Stimulated activated naive CD4-positive, alpha-beta T cell treated with Interleukin-2 at 50 U/mL for 16 hours (primary cell): ENCODE results near the gene RIC3.
"Not testable (repeated sequence)": the region's sequence is repeated elsewhere in the genome, so short reads cannot be mapped to it uniquely, and the experiment has no call there.

Experiments
- DNase-seq: peaks from one replicate; lab custom pipeline; 2025; lab: John Stamatoyannopoulos, UW

RIC3 gene

DNA sequence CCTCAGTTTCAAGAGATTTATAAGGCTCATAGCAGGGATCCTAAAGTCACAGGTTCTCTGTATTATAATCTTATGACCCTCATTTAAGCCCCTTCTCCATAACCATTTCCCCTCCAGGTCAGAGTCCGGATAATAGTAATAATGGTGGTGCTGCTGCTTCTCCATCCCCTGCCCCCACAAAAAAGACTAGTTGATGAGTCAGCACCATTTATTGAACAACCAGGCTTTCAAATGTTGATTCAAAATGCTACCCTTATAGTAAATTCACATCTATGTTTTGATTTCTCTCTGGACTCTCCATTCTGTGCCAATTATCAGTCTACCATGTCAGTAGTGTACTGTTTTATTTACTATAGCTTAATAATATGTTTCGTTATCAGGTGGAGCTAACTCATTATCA is 17.6 kb upstream of the RIC3 start:
- no peak for DNase-seq

DNA sequence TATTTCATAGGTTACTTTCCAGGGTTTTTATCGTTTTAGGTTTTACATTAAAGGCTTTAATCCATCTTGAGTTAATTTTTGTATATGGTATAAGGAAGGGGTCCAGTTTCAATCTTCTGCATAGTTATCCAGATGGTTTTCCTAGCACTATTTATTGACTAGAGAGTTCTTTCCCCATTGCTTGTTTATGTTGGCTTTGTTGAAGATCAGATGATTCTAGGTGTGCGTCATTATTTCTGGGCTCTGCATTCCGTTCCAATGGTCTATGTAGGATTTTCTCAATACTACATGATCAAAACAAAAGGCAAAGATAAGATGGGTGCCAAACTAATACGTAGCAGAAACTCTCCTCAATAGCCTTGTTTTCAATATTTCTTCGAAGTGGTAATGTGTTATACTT is 14.3 kb upstream of the RIC3 start:
- DNase-seq: no peak

DNA sequence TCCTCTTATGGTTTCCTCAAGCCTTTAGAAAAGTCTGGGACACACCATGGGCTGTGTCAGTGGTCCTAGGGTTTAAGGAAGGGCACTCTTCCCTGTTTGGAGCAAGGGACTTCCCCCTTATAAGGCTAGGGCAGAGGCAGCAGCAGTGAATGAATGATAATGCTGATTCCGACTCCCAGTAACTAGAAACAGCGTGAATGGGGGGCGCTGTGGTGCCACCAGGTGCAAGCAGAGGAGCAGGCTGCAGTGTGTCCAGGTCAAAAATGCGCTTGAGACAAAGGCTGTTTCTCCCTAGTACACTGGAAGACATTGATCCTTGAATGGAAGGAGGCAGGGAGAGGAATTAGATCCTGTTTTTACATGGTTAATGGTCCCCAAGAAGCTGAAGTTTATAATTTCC is 11.6 kb upstream of the RIC3 start:
- no peak for DNase-seq

DNA sequence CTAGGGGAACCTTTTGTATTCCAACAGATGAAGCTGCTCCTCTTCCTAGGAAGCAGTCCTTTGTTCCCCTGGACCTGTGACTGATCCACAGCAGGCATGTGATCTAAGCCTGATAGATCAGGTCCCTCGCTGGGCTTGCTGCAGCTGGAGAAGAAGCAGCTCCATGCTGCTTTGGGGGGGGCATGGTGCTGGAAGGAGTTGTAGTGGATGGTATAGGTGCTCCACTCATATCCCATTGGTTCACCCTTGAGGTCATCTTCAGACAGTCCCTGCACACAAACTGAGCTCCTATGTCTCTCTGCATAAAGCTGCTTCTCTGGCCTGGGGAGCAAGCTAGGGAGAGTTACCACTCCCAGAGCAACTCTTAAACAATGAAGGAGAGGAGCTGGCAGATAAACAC is 9.5 kb upstream of the RIC3 start:
- DNase-seq: no peak

DNA sequence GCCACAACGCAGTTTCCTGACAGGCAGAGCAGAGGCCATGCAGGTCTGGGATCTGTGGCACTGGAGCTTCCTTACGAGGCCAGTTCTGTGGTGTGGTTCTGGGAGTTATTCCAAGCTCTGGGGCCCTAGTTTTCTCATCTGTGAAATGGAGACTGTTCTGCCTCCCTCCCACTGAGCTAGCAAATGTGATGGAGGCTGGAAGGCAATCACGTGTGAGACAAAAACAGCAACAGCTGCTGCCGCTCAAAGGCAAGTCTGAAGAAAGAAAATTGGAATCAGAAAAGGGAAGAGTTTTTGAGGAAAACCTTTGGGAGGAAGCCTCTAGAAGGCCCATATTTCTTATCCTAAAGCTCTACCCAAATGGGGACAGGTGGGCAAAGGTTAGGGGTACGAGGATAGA is 8.3 kb upstream of the RIC3 start:
- DNase-seq: no peak

DNA sequence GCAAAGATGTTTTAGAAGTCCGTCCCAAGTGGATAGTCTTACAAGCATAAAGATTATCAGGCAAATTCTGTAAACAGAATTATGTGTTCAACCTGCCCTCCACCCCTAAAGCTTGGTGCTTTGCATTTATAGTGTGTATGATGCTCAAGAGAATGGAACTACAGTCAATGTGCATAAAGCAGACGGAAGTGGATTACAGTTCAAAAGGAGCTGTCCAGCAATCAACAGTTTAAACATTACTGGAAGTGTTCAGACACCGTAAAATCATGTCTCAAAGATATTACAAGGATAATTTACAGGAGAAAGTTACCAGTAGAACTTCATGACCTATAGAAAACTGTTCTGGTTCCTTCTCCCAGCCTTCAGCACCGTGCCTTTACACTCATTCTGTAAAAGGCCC is 1.0 kb downstream of the RIC3 start:
- DNase-seq: no peak

DNA sequence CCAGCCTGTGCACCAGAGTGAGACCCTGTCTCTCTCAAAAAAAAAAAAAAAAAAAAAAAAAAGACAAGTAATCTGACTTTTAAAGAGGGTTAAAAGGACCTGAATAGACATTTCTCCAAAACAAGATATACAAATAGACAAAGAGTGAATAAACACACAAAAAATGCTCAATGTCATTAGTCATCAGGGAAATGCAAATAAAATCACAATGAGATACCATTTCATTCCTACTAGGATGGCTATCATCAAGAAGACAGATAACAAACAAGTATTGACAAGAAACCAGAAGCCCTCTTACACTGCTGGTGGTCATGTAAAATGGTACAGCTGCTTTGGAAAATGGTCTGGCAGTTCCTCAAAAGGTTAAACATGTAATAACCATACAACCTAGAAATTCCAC is 4.1 kb downstream of the RIC3 start:
- no peak for DNase-seq

DNA sequence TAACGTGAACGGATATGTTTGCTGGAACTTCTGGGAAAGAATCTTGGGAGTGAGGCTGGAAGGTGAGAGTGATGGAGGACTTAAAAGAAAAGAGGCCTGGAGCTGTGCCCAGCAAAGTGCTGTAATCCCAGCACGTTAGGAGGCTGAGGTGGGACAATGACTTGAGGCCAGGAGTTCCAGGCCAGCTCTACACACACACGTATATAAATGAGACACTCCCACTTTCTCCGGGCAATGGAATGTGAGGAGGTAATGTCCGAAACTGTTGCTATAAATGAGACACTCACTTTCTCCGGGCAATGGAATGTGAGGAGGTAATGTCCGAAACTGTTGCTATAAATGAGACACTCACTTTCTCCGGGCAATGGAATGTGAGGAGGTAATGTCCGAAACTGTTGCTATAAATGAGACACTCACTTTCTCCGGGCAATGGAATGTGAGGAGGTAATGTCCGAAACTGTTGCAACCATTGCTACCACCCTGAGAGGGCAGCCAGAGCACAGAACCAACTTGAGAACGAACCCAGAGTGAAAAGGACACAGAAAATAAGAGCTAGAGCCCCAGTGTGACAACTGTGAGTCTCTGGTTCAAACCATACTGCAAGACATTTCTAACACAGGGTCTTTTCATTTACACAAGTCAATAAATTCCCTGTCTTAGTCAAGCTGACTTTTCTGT is 7.1 kb downstream of the RIC3 start:
- not testable (repeated sequence) for DNase-seq

DNA sequence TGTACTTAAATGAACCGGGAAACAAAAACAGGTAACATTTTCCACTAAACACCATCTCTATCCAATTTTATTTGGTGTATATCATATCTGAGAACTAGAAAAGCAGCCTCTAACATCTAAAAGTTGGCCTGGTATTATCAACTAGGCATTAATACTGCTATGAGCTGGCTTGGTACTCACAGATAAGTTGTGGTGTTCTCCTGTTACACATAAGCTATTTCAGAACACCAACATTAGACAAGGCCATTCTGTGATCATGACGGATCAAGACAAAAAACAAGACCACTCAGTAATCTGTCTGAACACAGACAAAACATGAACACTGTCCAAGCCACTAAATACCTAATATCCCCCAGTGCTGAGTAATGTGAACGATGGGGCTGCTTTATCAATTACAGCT is 11.9 kb downstream of the RIC3 start:
- no peak for DNase-seq

DNA sequence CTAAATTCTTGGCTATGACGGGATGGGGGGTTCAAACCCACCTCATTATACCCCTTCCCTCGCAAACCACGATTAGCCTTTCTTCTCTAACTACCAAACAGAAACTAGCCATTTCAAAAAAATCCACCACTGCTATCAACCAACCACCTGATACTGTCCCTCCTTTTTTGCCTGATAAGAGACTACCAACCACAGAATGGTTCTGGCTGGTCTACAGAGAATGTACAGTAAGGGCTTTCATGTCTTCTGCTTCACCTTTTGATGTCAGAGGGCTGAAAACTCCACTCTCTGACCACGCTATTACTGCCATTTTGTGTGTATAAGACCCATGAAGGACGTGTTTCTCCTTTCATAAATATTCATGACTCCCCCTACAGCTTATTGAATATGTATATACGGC is 19.1 kb downstream of the RIC3 start:
- DNase-seq: no peak

DNA sequence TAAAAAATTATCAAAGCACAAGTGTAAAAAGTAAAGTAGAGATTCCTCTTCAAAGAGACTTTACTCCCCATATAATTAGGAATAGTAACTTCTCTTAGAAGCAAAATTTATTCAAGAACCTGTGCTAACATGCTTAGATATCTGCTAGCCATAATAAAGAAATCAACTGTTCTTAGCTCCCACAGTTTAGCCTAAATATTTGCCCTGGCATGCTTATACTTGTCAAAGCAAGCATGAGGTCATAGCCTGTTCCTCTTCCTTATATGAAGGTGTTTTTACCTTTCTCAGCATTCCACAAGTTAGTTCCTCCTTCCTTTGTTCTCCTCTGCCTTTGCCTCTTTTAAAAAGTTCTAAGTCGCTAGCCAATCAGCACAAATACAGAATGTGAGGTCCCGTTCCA is 30.3 kb downstream of the RIC3 start:
- DNase-seq: no peak

DNA sequence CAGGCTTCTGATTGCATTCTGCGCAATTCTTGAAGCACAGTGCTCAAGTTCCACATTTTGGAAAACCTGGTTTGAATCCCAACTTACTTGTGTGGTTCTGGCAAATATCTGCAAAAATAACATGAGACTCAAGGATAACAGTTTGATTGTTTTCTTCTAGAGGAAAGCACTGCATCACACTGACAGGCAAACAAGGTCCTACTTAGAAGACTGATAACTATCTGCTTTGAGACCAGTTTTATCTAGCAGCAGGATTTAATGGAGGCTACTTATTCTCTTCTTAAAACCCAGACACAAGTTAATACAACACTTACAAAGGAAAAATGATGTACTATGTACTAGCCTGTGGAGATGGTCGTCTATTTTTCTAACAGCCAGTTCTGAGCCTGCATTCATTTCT is 41.4 kb downstream of the RIC3 start:
- DNase-seq: no peak

DNA sequence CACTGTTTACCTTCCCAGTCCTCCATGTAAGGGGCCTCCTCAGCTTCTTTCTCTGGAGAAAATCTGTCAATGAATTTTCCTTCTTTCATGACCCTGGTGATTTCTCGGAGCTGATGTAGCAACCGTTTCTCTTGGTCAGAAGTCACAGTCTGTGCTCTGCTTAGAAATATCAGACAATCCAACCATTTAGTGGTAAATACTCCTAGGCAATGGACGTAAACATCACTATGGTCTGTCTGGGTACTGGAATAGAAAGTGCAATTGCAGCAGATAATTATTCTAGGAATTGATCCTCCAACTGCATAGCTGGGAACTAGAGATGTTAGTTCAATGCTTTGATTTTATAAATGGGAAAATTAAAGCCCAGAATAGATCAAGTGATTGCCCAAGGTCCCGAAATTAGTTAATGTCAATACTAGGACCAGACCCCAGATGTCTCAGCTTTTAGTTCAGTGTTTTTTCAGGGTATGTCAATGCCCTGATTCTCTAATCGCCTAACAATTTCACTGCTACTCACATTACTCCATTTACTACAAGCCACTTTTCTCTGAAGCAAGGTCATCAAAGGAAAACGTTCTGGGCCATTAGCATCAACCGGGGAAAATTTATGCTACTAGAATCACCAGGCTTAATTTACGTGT is 42.1 kb downstream of the RIC3 start:
- no peak for DNase-seq

DNA sequence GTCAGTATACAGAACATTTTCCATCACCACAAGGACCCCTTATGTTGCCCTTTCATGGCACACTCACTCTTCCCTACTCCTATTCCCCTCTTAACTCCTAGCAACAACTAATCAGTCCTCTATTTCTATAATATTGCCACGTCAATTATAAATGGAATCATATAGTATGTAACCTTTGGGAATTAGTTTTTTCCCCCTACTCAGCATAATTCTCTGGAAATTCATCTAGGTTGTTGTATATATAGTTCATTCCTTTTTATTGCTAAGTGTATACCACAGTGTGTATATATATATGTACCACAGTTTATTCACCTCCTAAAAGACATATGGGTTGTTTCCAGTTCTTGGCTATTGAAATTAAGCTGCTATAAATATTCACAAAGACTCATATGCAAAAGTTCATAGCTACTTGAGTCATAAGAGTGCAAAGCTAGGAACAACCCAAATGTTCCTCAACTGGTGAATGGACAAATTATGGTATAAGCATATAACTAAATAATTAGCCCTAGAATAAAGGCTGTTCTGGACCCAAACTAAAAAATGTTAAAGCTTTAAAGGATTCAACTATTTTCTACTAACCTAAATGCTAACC is 46.6 kb downstream of the RIC3 start:
- DNase-seq: no peak

DNA sequence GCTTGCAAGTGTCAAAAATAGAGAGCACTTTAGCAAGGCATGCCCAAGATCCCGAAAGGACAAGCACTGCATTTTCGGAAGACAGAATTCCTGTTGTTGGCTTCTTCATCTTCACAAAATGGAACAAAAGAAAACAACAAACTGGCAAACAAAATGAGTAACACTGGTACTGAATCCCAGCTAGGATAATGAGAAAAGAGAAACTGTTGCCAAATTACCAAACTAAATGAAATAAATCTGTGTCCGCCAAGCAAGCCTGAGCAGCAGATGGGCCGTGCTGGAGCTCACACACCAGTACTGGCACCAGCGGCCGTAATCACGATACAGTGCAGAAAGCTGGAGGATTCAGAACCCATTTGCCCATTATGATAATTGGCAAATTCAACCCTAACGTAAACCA is 57.2 kb downstream of the RIC3 start:
- DNase-seq: no peak

DNA sequence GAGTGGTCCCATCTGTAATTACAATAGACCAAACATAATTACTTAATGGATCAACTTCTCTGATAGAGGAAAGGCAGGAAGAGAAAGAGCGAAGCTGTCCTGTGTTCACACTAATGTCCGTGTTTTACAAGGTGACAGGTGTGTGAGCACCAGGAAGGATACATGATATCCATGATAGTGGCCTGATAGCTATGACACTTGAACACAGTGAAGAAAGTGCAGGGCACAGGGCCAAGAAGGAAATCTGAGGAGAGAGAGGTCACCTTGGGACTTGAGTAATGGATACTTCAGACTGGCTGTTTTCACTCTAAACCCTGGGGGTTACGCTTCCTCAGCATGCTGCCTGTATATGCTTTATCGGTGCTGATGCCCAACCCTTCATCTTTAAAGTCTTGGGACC is 58.4 kb downstream of the RIC3 start:
- DNase-seq: no peak

DNA sequence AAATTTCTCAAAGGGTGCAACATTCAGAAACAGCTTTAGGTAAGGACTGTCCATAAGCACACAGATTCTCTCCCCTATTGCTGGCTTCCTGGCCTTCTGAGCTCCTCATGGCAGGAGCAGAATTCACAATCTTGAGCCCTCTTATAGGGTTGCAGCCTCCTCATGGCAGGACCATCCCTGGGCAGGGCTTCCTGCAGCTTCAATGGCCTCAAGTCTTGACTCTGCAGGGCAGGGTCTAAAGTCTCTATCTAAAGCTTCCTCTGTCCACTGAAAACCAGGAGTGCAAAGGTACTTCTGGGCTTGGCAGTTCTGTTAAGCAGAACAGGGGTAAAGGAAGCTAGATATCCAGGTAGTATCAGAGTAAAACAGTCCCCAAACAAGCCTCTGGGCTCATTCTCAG is 59.1 kb downstream of the RIC3 start:
- DNase-seq: no peak

DNA sequence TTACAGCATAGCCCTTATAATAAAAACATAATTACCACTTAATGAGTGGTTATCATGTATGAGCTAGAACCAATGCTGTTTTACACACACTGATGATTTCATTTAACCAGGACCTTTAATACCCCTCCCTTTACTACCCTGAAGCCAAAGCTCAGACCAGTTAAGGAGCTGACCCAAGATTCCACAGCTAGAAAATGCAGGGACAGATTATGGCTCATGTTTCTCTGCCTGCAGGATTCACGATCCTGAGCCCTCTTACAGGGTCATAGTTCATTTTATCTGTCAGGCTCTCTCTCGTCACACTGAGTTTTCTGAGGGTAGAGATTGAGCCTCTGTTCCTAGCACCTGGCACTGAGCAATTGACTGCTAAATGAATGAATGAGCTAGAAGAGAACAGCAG is 60.4 kb downstream of the RIC3 start:
- DNase-seq: no peak

DNA sequence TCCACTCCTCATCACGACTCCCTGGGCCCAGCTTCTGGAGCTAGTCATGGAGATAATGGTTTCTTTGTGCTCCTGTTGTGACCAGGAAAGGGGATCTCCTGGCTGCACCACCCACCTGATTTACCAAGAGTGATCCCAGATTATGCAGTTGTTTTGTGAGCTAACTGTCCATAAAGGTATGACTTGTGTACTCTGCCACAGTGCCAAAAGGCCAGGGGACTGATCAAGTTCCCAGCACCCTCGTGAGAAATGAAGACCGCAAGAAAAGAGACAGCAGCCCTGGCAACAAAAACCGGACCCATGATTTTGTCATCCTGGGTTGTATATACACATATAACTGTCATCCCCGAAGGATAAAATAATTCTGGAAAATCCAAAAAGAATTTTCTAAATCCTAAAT is 61.2 kb downstream of the RIC3 start:
- no peak for DNase-seq

DNA sequence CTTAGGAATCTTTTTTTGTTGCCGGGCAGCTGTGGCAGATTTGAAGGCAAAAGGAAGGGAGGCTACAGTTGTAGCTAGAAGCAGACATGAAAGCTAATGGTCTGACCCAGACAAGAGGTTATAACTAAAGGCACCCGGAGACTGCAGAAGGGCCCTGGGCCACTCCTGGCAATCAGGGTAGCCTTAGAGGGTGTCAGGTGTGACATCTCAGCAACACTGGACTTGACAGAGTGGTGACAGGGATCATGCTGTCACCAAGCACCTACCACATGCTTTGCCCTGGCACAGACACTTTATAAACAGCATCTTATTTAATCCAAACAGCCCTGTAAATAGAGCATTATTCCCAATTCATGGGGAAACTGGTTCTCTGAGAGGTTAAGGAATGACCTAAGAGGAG is 62.1 kb downstream of the RIC3 start:
- no peak for DNase-seq

DNA sequence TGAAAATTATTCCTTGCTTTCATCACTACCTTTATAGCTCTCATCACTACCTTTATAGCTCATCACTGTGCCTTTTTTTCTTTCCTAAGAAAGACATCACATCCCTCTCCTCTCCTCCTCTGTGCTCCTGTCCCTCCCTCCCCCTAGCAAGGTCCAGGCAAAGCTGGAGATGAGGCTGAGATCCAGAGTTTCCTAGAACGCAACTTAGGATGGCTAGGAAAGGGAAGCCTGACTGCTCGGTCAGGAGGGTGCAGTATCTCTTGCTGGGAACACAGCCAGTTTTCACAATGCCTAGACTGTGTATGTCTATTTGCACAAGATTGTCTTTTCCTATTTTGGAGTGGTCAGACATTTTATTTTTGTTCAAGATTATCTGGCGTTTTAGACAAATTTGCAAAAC is 63.2 kb downstream of the RIC3 start:
- DNase-seq: no peak

DNA sequence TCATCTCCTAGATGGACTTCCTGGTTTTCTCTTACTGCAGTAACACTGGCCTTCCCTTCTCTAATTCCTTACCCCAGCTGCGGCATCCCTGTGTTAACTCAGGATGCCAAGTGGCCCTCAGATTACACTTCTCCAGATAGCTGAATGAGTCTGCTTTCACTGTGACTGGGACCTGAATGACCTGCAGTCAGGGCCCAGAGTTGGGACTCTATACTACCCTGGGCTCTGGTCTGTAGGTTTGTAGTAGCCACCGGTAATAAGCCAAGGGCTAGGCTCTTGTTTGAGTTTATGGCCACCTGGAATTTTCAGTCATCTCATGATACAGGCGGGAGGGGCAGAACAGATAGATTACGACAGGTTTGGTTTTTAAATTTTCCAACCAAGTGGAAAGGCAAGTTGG is 63.7 kb downstream of the RIC3 start:
- DNase-seq: no peak

DNA sequence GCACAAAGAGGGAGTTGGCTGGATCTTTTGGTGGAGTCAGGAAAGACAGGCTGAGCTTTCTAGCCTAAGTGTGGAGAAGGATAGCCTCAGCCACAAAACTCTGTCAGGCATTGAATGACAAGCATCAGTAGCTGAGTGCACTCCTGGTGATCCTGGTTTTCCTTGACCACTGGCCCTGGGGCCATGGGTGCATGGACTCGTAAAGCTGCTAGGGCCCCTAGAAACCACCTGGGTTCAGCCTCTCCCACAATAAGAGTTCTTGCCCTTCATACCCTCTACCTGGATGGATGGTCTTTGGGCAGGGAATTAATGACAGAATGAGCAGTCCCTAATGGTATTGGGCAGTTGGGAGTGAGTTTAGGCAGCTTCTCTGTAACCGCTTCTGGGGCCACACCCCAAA is 64.9 kb downstream of the RIC3 start:
- no peak for DNase-seq

DNA sequence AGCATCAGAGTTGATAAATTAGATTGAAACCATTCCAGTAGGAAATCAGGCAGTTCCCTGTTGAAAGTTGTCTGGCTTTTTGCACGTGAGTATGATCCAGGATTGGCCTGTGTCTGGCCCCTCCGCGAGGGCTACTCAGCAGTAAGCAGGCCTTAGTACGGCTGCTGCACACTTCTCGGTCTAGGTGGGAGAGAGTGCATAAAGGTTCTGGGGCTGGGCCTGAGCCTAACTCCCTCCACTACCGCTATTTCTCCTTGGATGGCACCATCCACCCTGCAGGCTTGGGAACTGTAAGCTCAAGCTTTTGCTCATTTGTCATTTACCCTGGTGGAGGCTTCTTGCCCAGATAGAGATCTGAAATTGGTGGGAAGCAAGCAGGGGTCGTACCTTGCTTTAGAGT is 65.9 kb downstream of the RIC3 start:
- DNase-seq: no peak
